Measurements from ENCODE around the gene DTNB.

Gene DTNB

GRCh38 chr2:25386971-25387875, 286.2 kb downstream of the DTNB start:
- DNase-seq (ENCODE audit: low read depth), result no peak
- TF ChIP-seq CTCF (IDR thresholded peaks at IDR 0.05; ENCODE audit: control insufficient read depth, extremely low read depth, insufficient read depth), result no peak

GRCh38 chr2:25385910-25386309, 287.5 kb downstream of the DTNB start:
- no peak for DNase-seq (ENCODE audit: low read depth)
- H3K4me3 ChIP-seq (ENCODE audit: low read depth, low read length), result no peak overlapping the region
- TF ChIP-seq CTCF (IDR thresholded peaks at IDR 0.05; ENCODE audit: control insufficient read depth, extremely low read depth, insufficient read depth), result no peak

More at GRCh38 chr2:25386971-25387875, 286.2 kb downstream of the DTNB start:
- no peak overlapping the region for H3K4me3 ChIP-seq (ENCODE audit: low read depth, low read length)

- TF ChIP-seq CTCF (IDR thresholded peaks at IDR 0.05; ENCODE audit: control insufficient read depth, extremely low read depth, insufficient read depth), result no peak
- no peak overlapping the region for H3K4me3 ChIP-seq (ENCODE audit: low read depth, low read length)
- no peak for DNase-seq (ENCODE audit: low read depth)
These were observed 289.6 kb downstream of the DTNB start for GRCh38 chr2:25383806-25384205.

GRCh38 chr2:25381502-25381901, 291.9 kb downstream of the DTNB start:
- DNase-seq (ENCODE audit: low read depth), result no peak
- H3K4me3 ChIP-seq (ENCODE audit: low read depth, low read length), result no peak overlapping the region
- no peak for TF ChIP-seq CTCF (IDR thresholded peaks at IDR 0.05; ENCODE audit: control insufficient read depth, extremely low read depth, insufficient read depth)

- TF ChIP-seq CTCF (IDR thresholded peaks at IDR 0.05; ENCODE audit: control insufficient read depth, extremely low read depth, insufficient read depth), result no peak
- H3K4me3 ChIP-seq (ENCODE audit: low read depth, low read length), result no peak overlapping the region
- no peak for DNase-seq (ENCODE audit: low read depth)
These were observed 292.6 kb downstream of the DTNB start for GRCh38 chr2:25380586-25381375.

GRCh38 chr2:25380023-25380422, 293.4 kb downstream of the DTNB start:
- no peak overlapping the region for H3K4me3 ChIP-seq (ENCODE audit: low read depth, low read length)
- DNase-seq (ENCODE audit: low read depth), result no peak
- no peak for TF ChIP-seq CTCF (IDR thresholded peaks at IDR 0.05; ENCODE audit: control insufficient read depth, extremely low read depth, insufficient read depth)

All from LNCaP clone FGC (cell line).